ENCODE measurements around the gene SLC7A6. TPM values are rescaled to one million over a fixed set of nuclear protein-coding genes. Genes with fewer than 3 reads are reported as not detected.

The SLC7A6 gene
- total and polyA plus RNA-seq, 2 of the 13 experiments (the other 11 are each of a cell fraction or from before 2014, with no cell fraction given): 35.8 to 70.8 TPM

DNA sequence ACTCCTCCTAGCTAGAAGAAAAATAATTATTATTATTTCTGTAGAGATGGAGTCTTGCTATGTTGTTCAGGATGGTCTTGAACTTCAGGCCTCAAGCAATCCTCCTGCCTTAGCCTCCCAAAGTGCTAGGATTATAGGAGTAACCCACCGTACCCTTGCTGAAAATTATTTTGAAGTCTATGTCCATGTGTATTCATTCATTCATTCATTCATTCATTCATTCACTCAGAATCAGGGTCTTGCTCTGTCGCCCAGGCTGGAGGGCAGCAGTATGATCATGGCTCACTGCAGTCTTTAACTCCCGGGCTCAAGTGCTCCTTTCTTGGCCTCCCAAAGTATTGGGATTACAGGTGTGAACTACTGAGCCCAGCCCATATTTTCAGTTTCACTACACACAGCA lies 42.3 kb downstream of the SLC7A6 start:
- Histone ChIP-seq H3K9me3 (ENCODE audit: low read length) (no peaks in the 10 kb centered on the region), H3K27ac (ENCODE audit: extremely low read length, insufficient read depth, low read length) (no peak overlapping the region), H4K20me1 (ENCODE audit: insufficient read depth, low read length) (peaks cover 4% of the 10 kb centered on the region; the same call in 1 of the 2 replicates), H3K4me2 (ENCODE audit: low read depth, low read length) (no peak overlapping the region), H3K4me1 (ENCODE audit: insufficient read depth, low read length) (peaks cover 15% of the 10 kb centered on the region), H3K36me3 (replicated peaks in 1 of 2; ENCODE audit: control insufficient read depth in 1 of 2, insufficient read depth in 2 of 2, low read length in 2 of 2) (peaks cover 20 to 51% of the 10 kb centered on the region in 2 experiments), H3K27me3 (ENCODE audit: control insufficient read depth in 1 of 2, insufficient read depth in 2 of 2, low read length in 2 of 2) (no peaks in the 10 kb centered on the region; a peak in 1 of 5 replicates), H2AFZ (ENCODE audit: low read length) (no peak overlapping the region), H3K4me3 (replicated peaks in 1 of 3; ENCODE audit: insufficient read depth in 1 of 3, low read depth in 2 of 3, low read length in 3 of 3) (no peak overlapping the region), H3K79me2 (ENCODE audit: insufficient read depth, low read length) (peaks cover 30% of the 10 kb centered on the region), H3K9ac (ENCODE audit: insufficient read depth, low read depth, low read length) (no peak overlapping the region)
- intact Hi-C loops (cut with micrococcal nuclease; ENCODE audit: unreplicated experiment) (no loop called here), in situ Hi-C loops (cut with HindIII; ENCODE audit: extremely low pct_ligation_motif_present, low pct_unique_long_range_greater_than_20kb) (no loop called here)
- CTCF ChIA-PET (ENCODE audit: low intra/inter-chr PET ratio, low total read pairs): no interaction called here
- no peak for ATAC-seq
- no peak for DNase-seq (ENCODE audit: low spot score)
- TF ChIP-seq ZNF75D (CRISPR knock-in tag; IDR thresholded peaks at IDR 0.05; ENCODE audit: borderline replicate concordance) (no peak), ZNF121 (CRISPR knock-in tag; IDR thresholded peaks at IDR 0.05) (peak; percentile 48), ZBTB38 (CRISPR knock-in tag; IDR thresholded peaks at IDR 0.05) (no peak), ZNF24 (IDR thresholded peaks at IDR 0.05) (peak; percentile 58; the same call in 1 of the 2 replicates)
- 99% methylated on average over 3 of the region's 3 CpGs for WGBS (ENCODE audit: low lambda C conversion rate)
- BruUV-seq (replicated peaks): no TSS peak
- no peak for FAIRE-seq
- POLR2A ChIA-PET: no interaction called here

DNA sequence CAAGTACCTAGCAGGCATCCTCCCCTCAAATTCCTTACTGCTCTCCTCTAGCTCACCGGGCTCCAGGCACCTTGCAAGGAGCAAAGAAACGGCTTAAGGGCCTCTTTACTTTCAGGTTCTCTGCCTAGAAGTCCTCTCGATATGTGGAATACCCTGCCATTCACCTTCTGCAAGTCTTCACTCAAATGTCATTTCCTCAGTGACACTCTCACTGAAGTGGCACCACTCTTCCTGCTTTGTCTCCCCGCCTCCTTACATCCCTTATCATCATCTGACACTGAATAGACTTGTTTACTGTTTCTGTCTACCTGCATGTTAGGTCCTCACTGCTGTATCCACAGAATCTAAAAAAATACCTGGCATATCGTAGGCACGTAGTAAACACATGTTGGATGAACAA lies 45.5 kb downstream of the SLC7A6 start:
- in situ Hi-C loops (cut with HindIII; ENCODE audit: extremely low pct_ligation_motif_present, low pct_unique_long_range_greater_than_20kb) (no loop called here), intact Hi-C loops (cut with micrococcal nuclease; ENCODE audit: unreplicated experiment) (loop anchor here (1.0 kb wide), 1 partner anchor 19 kb away; no protein-coding TSS in a partner anchor)
- no TSS peak for BruUV-seq (replicated peaks)
- Histone ChIP-seq H3K79me2 (ENCODE audit: insufficient read depth, low read length) (peaks cover 52% of the 10 kb centered on the region), H3K27ac (ENCODE audit: extremely low read length, insufficient read depth, low read length) (peak overlapping the region; percentile 85), H3K4me1 (ENCODE audit: insufficient read depth, low read length) (peaks cover 42% of the 10 kb centered on the region), H2AFZ (ENCODE audit: low read length) (no peak overlapping the region), H4K20me1 (ENCODE audit: insufficient read depth, low read length) (peaks cover 4% of the 10 kb centered on the region; the same call in 1 of the 2 replicates), H3K36me3 (replicated peaks in 1 of 2; ENCODE audit: control insufficient read depth in 1 of 2, insufficient read depth in 2 of 2, low read length in 2 of 2) (peaks cover 5 to 25% of the 10 kb centered on the region in 2 experiments), H3K4me3 (replicated peaks in 1 of 3; ENCODE audit: insufficient read depth in 1 of 3, low read depth in 2 of 3, low read length in 3 of 3) (peak overlapping the region; percentile 77 to 91 (median 90)), H3K9me3 (ENCODE audit: low read length) (no peaks in the 10 kb centered on the region), H3K4me2 (ENCODE audit: low read depth, low read length) (peak overlapping the region; percentile 97), H3K27me3 (ENCODE audit: control insufficient read depth in 1 of 2, insufficient read depth in 2 of 2, low read length in 2 of 2) (no peaks in the 10 kb centered on the region; a peak in 1 of 5 replicates), H3K9ac (ENCODE audit: insufficient read depth, low read depth, low read length) (peak overlapping the region; percentile 86)
- FAIRE-seq: no peak
- ATAC-seq: no peak
- WGBS (ENCODE audit: low lambda C conversion rate): 17% methylated on average over 6 of the region's 6 CpGs
- POLR2A ChIA-PET: interaction anchor here (1.0 to 2.5 kb wide), 2 partner anchors 9 to 51 kb away, joined by 4 to 35 read pairs; no protein-coding TSS in a partner anchor
- CTCF ChIA-PET (ENCODE audit: low intra/inter-chr PET ratio, low total read pairs): interaction anchor here (1.7 kb wide), 1 partner anchor 46 kb away, joined by 4 read pairs; the partner anchor contains the start of gene SLC7A6
- DNase-seq (ENCODE audit: low spot score): no peak
- TF ChIP-seq, protein P1, sequence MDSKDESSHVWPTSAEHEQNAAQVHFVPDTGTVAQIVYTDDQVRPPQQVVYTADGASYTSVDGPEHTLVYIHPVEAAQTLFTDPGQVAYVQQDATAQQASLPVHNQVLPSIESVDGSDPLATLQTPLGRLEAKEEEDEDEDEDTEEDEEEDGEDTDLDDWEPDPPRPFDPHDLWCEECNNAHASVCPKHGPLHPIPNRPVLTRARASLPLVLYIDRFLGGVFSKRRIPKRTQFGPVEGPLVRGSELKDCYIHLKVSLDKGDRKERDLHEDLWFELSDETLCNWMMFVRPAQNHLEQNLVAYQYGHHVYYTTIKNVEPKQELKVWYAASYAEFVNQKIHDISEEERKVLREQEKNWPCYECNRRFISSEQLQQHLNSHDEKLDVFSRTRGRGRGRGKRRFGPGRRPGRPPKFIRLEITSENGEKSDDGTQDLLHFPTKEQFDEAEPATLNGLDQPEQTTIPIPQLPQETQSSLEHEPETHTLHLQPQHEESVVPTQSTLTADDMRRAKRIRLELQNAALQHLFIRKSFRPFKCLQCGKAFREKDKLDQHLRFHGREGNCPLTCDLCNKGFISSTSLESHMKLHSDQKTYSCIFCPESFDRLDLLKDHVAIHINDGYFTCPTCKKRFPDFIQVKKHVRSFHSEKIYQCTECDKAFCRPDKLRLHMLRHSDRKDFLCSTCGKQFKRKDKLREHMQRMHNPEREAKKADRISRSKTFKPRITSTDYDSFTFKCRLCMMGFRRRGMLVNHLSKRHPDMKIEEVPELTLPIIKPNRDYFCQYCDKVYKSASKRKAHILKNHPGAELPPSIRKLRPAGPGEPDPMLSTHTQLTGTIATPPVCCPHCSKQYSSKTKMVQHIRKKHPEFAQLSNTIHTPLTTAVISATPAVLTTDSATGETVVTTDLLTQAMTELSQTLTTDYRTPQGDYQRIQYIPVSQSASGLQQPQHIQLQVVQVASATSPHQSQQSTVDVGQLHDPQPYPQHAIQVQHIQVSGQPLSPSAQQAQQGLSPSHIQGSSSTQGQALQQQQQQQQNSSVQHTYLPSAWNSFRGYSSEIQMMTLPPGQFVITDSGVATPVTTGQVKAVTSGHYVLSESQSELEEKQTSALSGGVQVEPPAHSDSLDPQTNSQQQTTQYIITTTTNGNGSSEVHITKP (CRISPR knock-in tag; IDR thresholded peaks at IDR 0.05; ENCODE audit: low read depth): no peak
- TF ChIP-seq, protein P2, sequence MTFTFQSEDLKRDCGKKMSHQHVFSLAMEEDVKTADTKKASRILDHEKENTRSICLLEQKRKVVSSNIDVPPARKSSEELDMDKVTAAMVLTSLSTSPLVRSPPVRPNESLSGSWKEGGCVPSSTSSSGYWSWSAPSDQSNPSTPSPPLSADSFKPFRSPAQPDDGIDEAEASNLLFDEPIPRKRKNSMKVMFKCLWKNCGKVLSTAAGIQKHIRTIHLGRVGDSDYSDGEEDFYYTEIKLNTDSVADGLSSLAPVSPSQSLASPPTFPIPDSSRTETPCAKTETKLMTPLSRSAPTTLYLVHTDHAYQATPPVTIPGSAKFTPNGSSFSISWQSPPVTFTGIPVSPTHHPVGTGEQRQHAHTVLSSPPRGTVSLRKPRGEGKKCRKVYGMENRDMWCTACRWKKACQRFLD (CRISPR knock-in tag; IDR thresholded peaks at IDR 0.05; ENCODE audit: borderline replicate concordance): no peak
- TF ChIP-seq ZNF180 (CRISPR knock-in tag; IDR thresholded peaks at IDR 0.05; ENCODE audit: borderline replicate concordance, low read depth) (no peak), RFX5 (IDR thresholded peaks at IDR 0.05; ENCODE audit: low read depth, low read length) (no peak), ZNF782 (CRISPR knock-in tag; IDR thresholded peaks at IDR 0.05; ENCODE audit: borderline replicate concordance) (0 out of 2 replicates have a peak, but pooled peaks have one; percentile 56), CCDC6 (CRISPR knock-in tag; IDR thresholded peaks at IDR 0.05) (no peak), TGIF2 (CRISPR knock-in tag; IDR thresholded peaks at IDR 0.05) (0 out of 2 replicates have a peak, but pooled peaks have one; percentile 30)
- TF ChIP-seq, protein P3, sequence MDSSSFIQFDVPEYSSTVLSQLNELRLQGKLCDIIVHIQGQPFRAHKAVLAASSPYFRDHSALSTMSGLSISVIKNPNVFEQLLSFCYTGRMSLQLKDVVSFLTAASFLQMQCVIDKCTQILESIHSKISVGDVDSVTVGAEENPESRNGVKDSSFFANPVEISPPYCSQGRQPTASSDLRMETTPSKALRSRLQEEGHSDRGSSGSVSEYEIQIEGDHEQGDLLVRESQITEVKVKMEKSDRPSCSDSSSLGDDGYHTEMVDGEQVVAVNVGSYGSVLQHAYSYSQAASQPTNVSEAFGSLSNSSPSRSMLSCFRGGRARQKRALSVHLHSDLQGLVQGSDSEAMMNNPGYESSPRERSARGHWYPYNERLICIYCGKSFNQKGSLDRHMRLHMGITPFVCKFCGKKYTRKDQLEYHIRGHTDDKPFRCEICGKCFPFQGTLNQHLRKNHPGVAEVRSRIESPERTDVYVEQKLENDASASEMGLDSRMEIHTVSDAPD (CRISPR knock-in tag; IDR thresholded peaks at IDR 0.05): 0 out of 2 replicates have a peak, but pooled peaks have one; percentile 15
